IPS DF 6.9 (cell line): ENCODE data around the gene NALCN.
A peak's percentile ranks its signal among the peaks of the same experiment; 100 is the strongest.

Source experiments
- DNase-seq: peaks from one replicate; pipeline ENCODE4 v3.0.0-alpha.2; 2013; ENCODE audit warnings: low read depth, low spot score
- H3K27ac ChIP-seq: one replicate; pipeline ENCODE4 v1.5.1; 2013; ENCODE audit warnings: low read length, control low read depth
- H3K27me3 ChIP-seq: 2 replicates; pipeline ENCODE4 v1.6.1; 2013; ENCODE audit warnings: mild to moderate bottlenecking, low read length; ENCODE audit not compliant: control insufficient read depth, insufficient read depth
- H3K36me3 ChIP-seq: 2 replicates; pipeline ENCODE4 v1.6.1; 2013; ENCODE audit warnings: low read length; ENCODE audit not compliant: control insufficient read depth, insufficient read depth
- H3K4me1 ChIP-seq: 2 replicates; pipeline ENCODE4 v1.6.1; 2013; ENCODE audit warnings: low read length; ENCODE audit not compliant: control insufficient read depth, insufficient read depth
- H3K4me3 ChIP-seq: 2 replicates; pipeline ENCODE4 v1.5.1; 2013; ENCODE audit warnings: mild to moderate bottlenecking, low read length
- H3K9me3 ChIP-seq: 2 replicates; pipeline ENCODE4 v1.6.1; 2013; ENCODE audit warnings: low read length, inconsistent platforms; ENCODE audit not compliant: control insufficient read depth, insufficient read depth
- WGBS: extraction: QIAGEN DNeasy Blood & Tissue Kit; methylation state at CpG from one replicate; pipeline ENCODE4 v1.1.7; 2013; ENCODE audit warnings: mixed read lengths, missing lambda C conversion rate; ENCODE audit not compliant: insufficient read length, insufficient coverage; 5-methylcytosine and 5-hydroxymethylcytosine counted together

NALCN gene

DNA sequence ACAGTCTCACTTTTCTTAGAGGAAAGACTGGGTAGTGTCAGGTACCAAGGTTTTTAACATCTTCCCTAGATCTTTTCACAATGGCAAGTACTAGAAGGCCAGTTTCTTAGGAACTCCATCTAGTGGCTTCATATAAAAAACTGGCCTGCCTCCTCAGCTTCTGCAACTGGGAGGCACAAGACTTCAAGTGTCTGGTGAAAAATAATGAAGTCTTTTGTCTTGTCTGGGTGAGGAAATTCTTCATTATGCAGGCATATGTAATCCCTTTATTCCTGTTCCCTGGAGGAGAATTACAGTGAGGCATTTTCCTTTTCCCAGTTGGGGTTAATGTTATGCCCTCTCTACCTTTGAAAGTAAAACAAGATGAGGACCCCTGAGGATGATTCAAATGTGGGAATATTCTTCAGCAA, 300.5 kb downstream of the NALCN start:
- Histone ChIP-seq H3K9me3 (no peaks in the 10 kb centered on the region), H3K27me3 (no peaks in the 10 kb centered on the region), H3K27ac (peak overlapping the region; percentile 73), H3K4me1 (peaks cover 7% of the 10 kb centered on the region; the same call in 1 of the 2 replicates), H3K36me3 (no peaks in the 10 kb centered on the region), H3K4me3 (no peak overlapping the region)
- DNase-seq = no peak

DNA sequence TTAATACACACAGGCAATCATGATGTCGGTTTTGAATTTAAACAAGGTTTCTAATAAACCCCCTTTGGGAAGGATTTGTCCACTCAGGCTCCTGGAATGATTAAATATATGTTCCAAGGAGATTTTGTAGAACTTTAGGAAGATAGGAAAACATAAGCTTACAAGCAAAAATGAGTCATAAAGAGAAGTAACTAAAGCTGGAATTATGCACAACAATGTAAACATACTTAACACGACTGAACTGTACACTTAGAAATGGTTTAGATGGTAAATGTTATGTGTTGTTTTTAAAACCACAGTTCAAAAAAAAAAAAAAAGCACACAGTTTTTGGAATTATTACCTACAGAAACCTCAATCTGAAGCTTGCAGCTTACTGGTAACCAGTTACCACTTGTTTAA, 304.4 kb downstream of the NALCN start:
- DNase-seq = no peak
- Histone ChIP-seq H3K27ac (no peak overlapping the region), H3K9me3 (no peaks in the 10 kb centered on the region), H3K36me3 (no peaks in the 10 kb centered on the region), H3K4me1 (peaks cover 6% of the 10 kb centered on the region; the same call in 1 of the 2 replicates), H3K27me3 (no peaks in the 10 kb centered on the region), H3K4me3 (no peak overlapping the region)
- WGBS = no CpG with 5 or more reads among the region's 2 CpGs

DNA sequence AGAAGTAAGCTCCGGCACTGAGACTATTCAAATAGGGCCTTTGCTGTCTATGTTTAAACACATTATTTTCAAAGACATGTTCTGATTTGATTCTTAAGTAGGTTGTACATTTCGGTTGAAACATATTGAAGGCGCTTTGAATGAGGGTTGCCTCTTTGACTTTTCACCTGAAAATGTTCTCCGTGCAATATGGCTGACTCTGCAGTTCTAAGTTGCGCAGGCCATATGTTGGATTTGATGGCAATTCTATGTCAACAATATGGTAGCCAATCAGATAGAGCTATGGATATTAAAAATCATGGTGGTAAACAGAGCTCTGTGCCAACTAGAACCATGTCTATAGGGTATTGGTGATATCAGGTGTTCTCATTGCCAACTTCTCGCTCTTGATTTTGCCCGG, 307.3 kb downstream of the NALCN start:
- no CpG with 5 or more reads among the region's 7 CpGs for WGBS
- H3K27me3 ChIP-seq = no peaks in the 10 kb centered on the region
- H3K4me1 ChIP-seq = peaks cover 2% of the 10 kb centered on the region; the same call in 1 of the 2 replicates
- DNase-seq = no peak
- H3K4me3 ChIP-seq = no peak overlapping the region
- no peaks in the 10 kb centered on the region for H3K36me3 ChIP-seq
- no peak overlapping the region for H3K27ac ChIP-seq
- H3K9me3 ChIP-seq = no peaks in the 10 kb centered on the region

DNA sequence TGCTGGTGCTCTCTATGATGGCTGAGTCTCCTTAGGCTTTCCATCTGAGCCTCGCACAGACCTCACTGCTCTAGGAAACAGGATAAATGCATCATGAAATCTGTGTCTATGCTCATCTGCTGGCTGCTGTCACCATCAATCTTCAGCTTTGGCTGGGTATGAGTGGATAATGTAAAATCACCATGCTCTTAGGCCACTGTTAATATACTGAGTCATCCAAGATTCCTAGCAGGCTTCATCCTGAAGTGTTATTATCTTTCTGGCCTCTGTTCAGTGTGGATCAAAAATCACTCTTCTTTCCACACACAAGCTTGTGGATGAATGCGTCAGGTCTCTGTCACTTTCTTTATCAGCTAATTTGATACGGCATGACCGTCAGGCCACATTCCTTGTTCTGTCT, 317.4 kb downstream of the NALCN start:
- no peak for DNase-seq
- WGBS = no CpG with 5 or more reads among the region's 4 CpGs

DNA sequence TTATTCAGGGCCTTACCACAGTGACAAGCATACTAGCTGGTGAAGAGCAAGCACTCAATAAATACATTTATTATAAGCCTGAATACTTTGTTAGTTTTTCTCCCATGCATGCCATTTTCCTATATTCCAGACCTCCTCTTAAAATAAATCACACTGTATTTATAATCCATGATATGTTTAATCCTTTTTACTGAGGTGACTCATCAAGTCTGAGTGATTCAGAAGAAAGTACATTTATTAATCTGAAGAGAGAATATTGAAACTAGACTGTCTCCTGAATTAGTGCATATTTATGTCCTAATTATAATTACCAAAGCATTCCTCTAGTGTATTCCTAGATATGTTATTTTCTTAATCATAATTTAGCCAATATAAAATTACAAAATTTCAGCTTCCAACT, 323.3 kb downstream of the NALCN start:
- Histone ChIP-seq H3K9me3 (no peaks in the 10 kb centered on the region), H3K27me3 (no peaks in the 10 kb centered on the region), H3K27ac (no peak overlapping the region), H3K4me1 (no peaks in the 10 kb centered on the region), H3K36me3 (no peaks in the 10 kb centered on the region), H3K4me3 (no peak overlapping the region)
- no peak for DNase-seq

More for the DNA sequence above, 317.4 kb downstream of the NALCN start:
- Histone ChIP-seq H3K27me3 (no peaks in the 10 kb centered on the region), H3K4me1 (no peaks in the 10 kb centered on the region), H3K27ac (no peak overlapping the region), H3K4me3 (no peak overlapping the region), H3K36me3 (no peaks in the 10 kb centered on the region), H3K9me3 (no peaks in the 10 kb centered on the region)

DNA sequence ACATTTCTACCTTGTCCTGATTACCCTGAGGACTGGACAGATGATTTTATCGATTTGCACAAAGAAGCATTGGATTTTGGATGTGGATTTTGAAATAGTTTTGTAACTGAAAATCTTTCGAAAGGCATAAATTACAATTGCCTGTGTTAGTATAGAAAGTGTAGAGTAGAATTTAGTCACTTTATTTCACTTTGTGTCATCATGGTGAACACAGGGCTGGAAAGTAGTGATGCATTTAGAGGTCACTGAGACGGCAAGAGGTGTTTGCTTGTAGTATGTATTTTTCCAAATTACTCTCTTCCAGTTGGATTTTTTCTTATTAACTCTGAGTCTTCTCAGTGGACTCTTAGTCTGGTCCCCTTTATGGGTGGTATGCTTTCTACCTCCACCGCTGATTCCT, 326.0 kb downstream of the NALCN start:
- H3K4me1 ChIP-seq = no peaks in the 10 kb centered on the region
- 100% methylated on average over 1 of the region's 4 CpGs for WGBS
- H3K27ac ChIP-seq = no peak overlapping the region
- DNase-seq = no peak
- no peaks in the 10 kb centered on the region for H3K9me3 ChIP-seq
- no peaks in the 10 kb centered on the region for H3K27me3 ChIP-seq
- H3K4me3 ChIP-seq = no peak overlapping the region
- no peaks in the 10 kb centered on the region for H3K36me3 ChIP-seq

DNA sequence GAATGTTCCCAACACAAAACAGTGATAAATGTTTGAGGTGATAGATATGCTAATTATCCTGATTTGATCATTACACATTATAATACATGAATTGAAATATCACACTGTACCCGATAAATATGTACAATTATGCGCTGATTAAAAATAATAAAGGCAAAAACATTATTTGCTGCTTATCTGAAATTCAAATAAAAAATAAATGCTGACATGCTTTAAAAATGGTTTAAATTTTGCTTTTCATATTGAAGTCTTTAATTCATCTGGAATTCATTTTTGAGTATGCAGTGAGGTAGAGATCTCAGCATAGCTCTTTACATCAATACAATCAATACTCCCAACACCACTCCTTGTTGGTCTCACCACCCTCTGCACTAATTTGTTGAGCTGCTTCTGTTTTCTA, 330.8 kb downstream of the NALCN start:
- WGBS = no CpG with 5 or more reads among the region's 2 CpGs
- no peaks in the 10 kb centered on the region for H3K36me3 ChIP-seq
- H3K4me1 ChIP-seq = no peaks in the 10 kb centered on the region
- DNase-seq = no peak
- H3K27me3 ChIP-seq = no peaks in the 10 kb centered on the region
- no peaks in the 10 kb centered on the region for H3K9me3 ChIP-seq
- no peak overlapping the region for H3K4me3 ChIP-seq
- H3K27ac ChIP-seq = no peak overlapping the region

DNA sequence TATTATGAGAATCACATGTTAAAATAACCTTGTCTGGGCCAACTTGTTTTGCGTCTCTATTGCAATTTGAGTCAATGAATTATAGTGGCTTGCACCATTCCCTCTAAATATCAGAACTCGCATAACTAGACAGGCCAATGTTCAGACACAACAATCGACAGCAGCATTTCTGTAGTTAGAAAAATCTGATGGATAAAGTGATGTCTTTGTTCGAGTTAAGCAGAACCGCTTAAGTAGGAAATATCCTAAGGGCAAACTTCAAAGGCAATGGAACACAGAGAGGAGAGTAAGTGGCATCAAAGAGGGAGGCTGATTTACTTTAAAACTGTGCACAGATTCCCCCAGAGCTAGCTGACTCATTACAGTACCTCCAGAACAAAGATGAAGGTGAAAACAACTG, 333.9 kb downstream of the NALCN start:
- DNase-seq = no peak
- Histone ChIP-seq H3K9me3 (no peaks in the 10 kb centered on the region), H3K4me1 (no peaks in the 10 kb centered on the region), H3K27ac (no peak overlapping the region), H3K4me3 (no peak overlapping the region), H3K36me3 (no peaks in the 10 kb centered on the region), H3K27me3 (no peaks in the 10 kb centered on the region)
- WGBS = no CpG with 5 or more reads among the region's 5 CpGs

DNA sequence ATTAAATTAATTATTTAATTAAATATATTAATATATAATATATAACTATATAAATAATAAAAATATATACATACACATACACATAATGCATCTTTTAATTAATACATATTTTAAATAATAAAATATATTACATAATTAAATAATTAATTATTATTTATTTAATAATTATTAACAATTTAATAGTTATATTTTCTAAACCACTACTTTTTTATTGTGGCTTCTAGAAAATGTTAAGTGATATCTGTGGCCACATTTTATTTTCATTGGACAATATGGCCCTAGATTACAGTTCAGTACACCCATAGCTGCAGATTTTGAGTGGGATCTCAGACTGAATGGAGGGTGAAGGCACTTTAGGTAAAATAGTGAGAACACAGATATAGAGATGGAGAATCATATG, 335.7 kb downstream of the NALCN start:
- Histone ChIP-seq H3K4me3 (no peak overlapping the region), H3K36me3 (no peaks in the 10 kb centered on the region), H3K27me3 (no peaks in the 10 kb centered on the region), H3K9me3 (no peaks in the 10 kb centered on the region), H3K27ac (no peak overlapping the region), H3K4me1 (no peaks in the 10 kb centered on the region)
- no peak for DNase-seq

DNA sequence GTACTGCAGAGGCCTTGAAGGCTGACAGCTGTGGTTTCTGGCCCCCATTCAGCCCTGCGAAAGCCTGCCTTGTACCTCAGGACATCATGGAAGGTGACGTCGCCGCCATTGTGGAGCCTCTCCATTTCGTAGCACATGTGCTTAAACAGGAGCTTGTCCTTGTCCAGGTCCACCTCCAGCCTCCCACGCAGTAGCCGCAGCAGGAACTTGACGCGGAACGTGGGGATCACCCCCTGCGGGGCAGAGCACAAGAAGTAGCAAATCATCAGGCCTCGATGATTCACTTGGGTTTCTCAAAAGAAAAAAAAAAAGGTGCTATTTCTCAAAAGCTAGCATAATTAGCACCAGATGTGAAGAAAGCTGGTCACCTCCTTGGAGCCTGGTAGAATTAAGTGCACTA, 351.0 kb downstream of the NALCN start:
- H3K27ac ChIP-seq = no peak overlapping the region
- no peaks in the 10 kb centered on the region for H3K9me3 ChIP-seq
- H3K4me1 ChIP-seq = no peaks in the 10 kb centered on the region
- H3K4me3 ChIP-seq = no peak overlapping the region
- WGBS = no CpG with 5 or more reads among the region's 12 CpGs
- no peaks in the 10 kb centered on the region for H3K36me3 ChIP-seq
- no peak for DNase-seq
- H3K27me3 ChIP-seq = no peaks in the 10 kb centered on the region

DNA sequence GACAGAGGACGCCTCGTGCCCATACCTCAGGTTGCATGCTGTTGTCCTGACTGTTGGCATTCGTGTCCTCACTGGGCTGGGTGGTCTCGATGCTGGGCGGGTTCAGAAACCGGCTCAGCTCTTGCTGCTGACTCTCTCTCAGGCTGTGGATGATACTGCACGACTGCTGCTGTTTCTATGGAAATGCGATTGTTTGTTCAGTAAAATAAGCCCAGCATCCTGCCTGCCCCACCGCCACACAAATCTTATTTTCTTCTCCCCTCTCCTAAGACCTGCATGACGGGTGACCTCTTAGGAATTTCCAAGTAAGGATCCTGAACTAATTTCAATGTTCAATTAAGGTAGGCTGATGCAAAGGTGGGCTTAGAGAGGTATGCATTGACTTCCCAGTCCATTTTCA, 356.5 kb downstream of the NALCN start:
- Histone ChIP-seq H3K9me3 (no peaks in the 10 kb centered on the region), H3K4me3 (no peak overlapping the region), H3K4me1 (peaks cover 2% of the 10 kb centered on the region; the same call in 1 of the 2 replicates), H3K36me3 (no peaks in the 10 kb centered on the region), H3K27ac (no peak overlapping the region), H3K27me3 (no peaks in the 10 kb centered on the region)
- DNase-seq = no peak
- WGBS = no CpG with 5 or more reads among the region's 10 CpGs
